Right lobe of liver (tissue), 6 donors: ENCODE data around the gene SCMH1. TPM values are rescaled to one million over a fixed set of nuclear protein-coding genes. Genes with fewer than 3 reads are reported as not detected.

ENCODE experiments used
- ATAC-seq, 4 donors: fragments of 200-7000 bp; cut with Tn5 transposase; one replicate each; pipeline ENCODE4 v1.9.1; 2020; ENCODE audit warnings: mild to moderate bottlenecking in 4 of 4, moderate library complexity in 4 of 4
- DNase-seq, 3 donors: peaks; one replicate each; pipeline ENCODE4 v3.0.0-alpha.2; 2020
- H3K27ac ChIP-seq, 3 donors: fragments of 200-600 bp; one replicate each; pipeline ENCODE4 v1.8.0; 2022
- H3K27me3 ChIP-seq, 2 donors: fragments of 200-600 bp; one replicate each; pipeline ENCODE4 v1.8.0; 2022
- H3K36me3 ChIP-seq, 4 donors: fragments of 200-600 bp; sonication (generic) in 1 of 4; one replicate each; pipeline versions ENCODE4 v1.5.1 to v1.8.0; 2017 to 2022; ENCODE audit warnings: control low read depth in 1 of 4
- H3K4me1 ChIP-seq, 4 donors: fragments of 200-600 bp; sonication (generic) in 1 of 4; one replicate each; pipeline versions ENCODE4 v1.5.1 to v1.8.0; 2017 to 2022; ENCODE audit warnings: control low read depth in 1 of 4
- H3K4me3 ChIP-seq, 3 donors: fragments of 200-600 bp; one replicate each; pipeline ENCODE4 v1.8.0; 2022
- H3K9me3 ChIP-seq, 4 donors: fragments of 200-600 bp; sonication (generic) in 1 of 4; one replicate each; pipeline versions ENCODE4 v1.5.1 to v1.8.0; 2017 to 2022; ENCODE audit warnings: control low read depth in 1 of 4
- POLR2A ChIP-seq: fragments of 450-650 bp; IDR thresholded peaks from one replicate; pipeline ENCODE4 v1.6.1; 2017; ENCODE audit warnings: antibody characterized with exemption, mild to moderate bottlenecking
- WGBS: methylation state at CpG from one replicate; pipeline ENCODE4 v1.1.6; 2018; ENCODE audit warnings: low coverage, low lambda C conversion rate; ENCODE audit not compliant: insufficient coverage; ENCODE audit errors: missing lambda C conversion rate; 5-methylcytosine and 5-hydroxymethylcytosine counted together
- intact Hi-C, 2 donors: fragments of 100-400 bp; cut with DNase I; formaldehyde crosslinking; loops; one replicate each; pipeline versions ENCODE4 v1.11.2 to v1.14.1; 2022
- total RNA-seq, 6 experiments: library from RNA; depleted of rRNA in 2 of 6; stranded (reverse); fragments of >200 nt in 2 of 6; fragmentation: NEBNext Ultra II Directional in 3 of 6; extraction: Animal tissue kit (Norgen Biotek cat#: 25700) in 3 of 6; gene quantifications; one replicate each; pipeline versions ENCODE4 v1.1.0 to v1.2.4, GENCODE V29; 2016 to 2023
- TF ChIP-seq, protein P1 (sequence below), 4 donors: fragments of 200-600 bp in 3 of 4; fragments of 450-650 bp in 1 of 4; IDR thresholded peaks; one replicate each; pipeline versions ENCODE4 v1.5.1 to v1.8.0; 2016 to 2022; ENCODE audit warnings: antibody characterized with exemption in 4 of 4, mild to moderate bottlenecking in 2 of 4
- donor health status: DM: no; HTN: yes; CAD: no.
- donor health status: DM: no; HTN: no; CAD: no.
- donor health status: DM: no; HTN: no; CAD: no.
- donor health status: DM: no; HTN: yes; CAD: no.
- donor health status: DM: no; HTN: yes; CAD: no.

Gene SCMH1
- total RNA-seq, 6 experiments from 2014 or later: 6.6 to 16.9 (median 13.1) TPM

GRCh38 chr1:40978886-40979240 lies 263.2 kb downstream of the SCMH1 start:
- DNase-seq (no peak), ATAC-seq (no peak)
- 67% methylated on average over 11 of the region's 17 CpGs for WGBS
- H3K4me3 ChIP-seq: peak overlapping the region; percentile 76 to 87 (median 81)
- H3K9me3 ChIP-seq: no peaks in the 10 kb centered on the region
- intact Hi-C loops: no loop called here
- no peaks in the 10 kb centered on the region for H3K36me3 ChIP-seq
- H3K27ac ChIP-seq: peak overlapping the region in 2 of 3 donors; percentile 68 to 83
- peaks cover 0 to 20% (median 0%) of the 10 kb centered on the region in 4 donors for H3K4me1 ChIP-seq
- TF ChIP-seq, protein P1, sequence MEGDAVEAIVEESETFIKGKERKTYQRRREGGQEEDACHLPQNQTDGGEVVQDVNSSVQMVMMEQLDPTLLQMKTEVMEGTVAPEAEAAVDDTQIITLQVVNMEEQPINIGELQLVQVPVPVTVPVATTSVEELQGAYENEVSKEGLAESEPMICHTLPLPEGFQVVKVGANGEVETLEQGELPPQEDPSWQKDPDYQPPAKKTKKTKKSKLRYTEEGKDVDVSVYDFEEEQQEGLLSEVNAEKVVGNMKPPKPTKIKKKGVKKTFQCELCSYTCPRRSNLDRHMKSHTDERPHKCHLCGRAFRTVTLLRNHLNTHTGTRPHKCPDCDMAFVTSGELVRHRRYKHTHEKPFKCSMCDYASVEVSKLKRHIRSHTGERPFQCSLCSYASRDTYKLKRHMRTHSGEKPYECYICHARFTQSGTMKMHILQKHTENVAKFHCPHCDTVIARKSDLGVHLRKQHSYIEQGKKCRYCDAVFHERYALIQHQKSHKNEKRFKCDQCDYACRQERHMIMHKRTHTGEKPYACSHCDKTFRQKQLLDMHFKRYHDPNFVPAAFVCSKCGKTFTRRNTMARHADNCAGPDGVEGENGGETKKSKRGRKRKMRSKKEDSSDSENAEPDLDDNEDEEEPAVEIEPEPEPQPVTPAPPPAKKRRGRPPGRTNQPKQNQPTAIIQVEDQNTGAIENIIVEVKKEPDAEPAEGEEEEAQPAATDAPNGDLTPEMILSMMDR (IDR thresholded peaks at IDR 0.05): no peak
- no peak for TF ChIP-seq POLR2A
- H3K27me3 ChIP-seq: no peaks in the 10 kb centered on the region

- H3K4me3 ChIP-seq: no peak overlapping the region
- no peaks in the 10 kb centered on the region for H3K9me3 ChIP-seq
- DNase-seq (no peak), ATAC-seq (no peak)
- 83% methylated on average over 1 of the region's 1 CpG for WGBS
- TF ChIP-seq, protein P1 (IDR thresholded peaks at IDR 0.05): no peak
- TF ChIP-seq POLR2A: no peak
- H3K36me3 ChIP-seq: no peaks in the 10 kb centered on the region
- H3K4me1 ChIP-seq: peaks cover 0 to 20% (median 0%) of the 10 kb centered on the region in 4 donors
- intact Hi-C loops: no loop called here
- H3K27ac ChIP-seq: no peak overlapping the region
- no peaks in the 10 kb centered on the region for H3K27me3 ChIP-seq
These were observed 264.4 kb downstream of the SCMH1 start for GRCh38 chr1:40977716-40978115.

Other genes starting within 250 kb of the SCMH1 start
- under 1 TPM in 3 of 6 experiments, not detected in 3; 0.06 to 0.27 (median 0.14) TPM for gene SLFNL1, start 220.6 kb downstream of the SCMH1 start, total RNA-seq
- under 1 TPM in 3 of 6 experiments, not detected in 3; 0.12 to 0.55 (median 0.54) TPM for gene FOXO6, start 119.1 kb upstream of the SCMH1 start, total RNA-seq
- 1 to 10 TPM in 1 of 6 experiments, under 1 TPM in 3, not detected in 2; 0.18 to 1.6 (median 0.31) TPM for gene EDN2, start 242.4 kb upstream of the SCMH1 start, total RNA-seq